Panc1 (cell line): ENCODE measurements around the gene ATG4D. TPM values are rescaled to one million over a fixed set of nuclear protein-coding genes. Genes with fewer than 3 reads are reported as not detected.

ENCODE experiments used
- ATAC-seq: fragments of 200-7000 bp; cut with Tn5 transposase; 2 replicates; pipeline ENCODE4 v1.9.1; 2020; ENCODE audit warnings: mild to moderate bottlenecking, moderate library complexity
- BruUV-seq: library from RNA; stranded (reverse); fragments of 400-500 nt; replicated peaks from 2 replicates; lab custom pipeline; 2021; lab: Mats Ljungman, UMichigan
- CTCF ChIA-PET: fragments of 300-600 bp; sonication (Branson Sonifier 250); formaldehyde crosslinking; loops from one replicate; lab custom pipeline; 2022; ENCODE audit warnings: antibody characterized with exemption; lab: Charles Lee
- POLR2A ChIA-PET: fragments of 300-600 bp; sonication (Branson Sonifier 250); formaldehyde crosslinking; loops from one replicate; lab custom pipeline; 2022; ENCODE audit warnings: antibody characterized with exemption; lab: Charles Lee
- DNase-seq: peaks from one replicate; pipeline ENCODE4 v3.0.0-alpha.2; 2010; ENCODE audit warnings: low read depth, low spot score
- H3K27ac ChIP-seq: 2 replicates; pipeline ENCODE4 v1.5.1; 2011; ENCODE audit warnings: mild to moderate bottlenecking, low read length, inconsistent platforms
- H3K27me3 ChIP-seq: fragments of 200-500 bp; sonication (Bioruptor generic); 2 replicates; pipeline ENCODE4 v1.6.0; 2014; ENCODE audit warnings: low read length, inconsistent platforms; ENCODE audit not compliant: control insufficient read depth, insufficient read depth
- H3K36me3 ChIP-seq: fragments of 200-500 bp; sonication (Bioruptor generic); 2 replicates; pipeline ENCODE4 v1.5.1; 2014; ENCODE audit warnings: inconsistent platforms, mild to moderate bottlenecking, low read length, moderate library complexity; ENCODE audit not compliant: control insufficient read depth, insufficient read depth
- H3K4me1 ChIP-seq: 2 replicates; pipeline ENCODE4 v1.5.1; 2011; ENCODE audit warnings: inconsistent platforms, mild to moderate bottlenecking, low read length, moderate library complexity; ENCODE audit not compliant: control insufficient read depth, insufficient read depth
- H3K4me3 ChIP-seq, 2 experiments: 2 replicates each; pipeline ENCODE4 v1.5.1; 2011 to 2012; ENCODE audit warnings: low read depth in 2 of 2, low read length in 2 of 2, mild to moderate bottlenecking in 2 of 2, inconsistent platforms in 1 of 2, moderate library complexity in 1 of 2
- H3K9me3 ChIP-seq: fragments of 200-500 bp; sonication (Bioruptor generic); 2 replicates; pipeline ENCODE4 v1.5.1; 2014; ENCODE audit warnings: low read depth, mild to moderate bottlenecking, inconsistent platforms, low read length, moderate library complexity; ENCODE audit not compliant: control insufficient read depth, insufficient read depth
- POLR2AphosphoS5 ChIP-seq: IDR thresholded peaks from 2 replicates; pipeline ENCODE4 v1.6.1; 2012; ENCODE audit warnings: mild to moderate bottlenecking, low read depth, low read length, moderate library complexity
- SIN3A ChIP-seq: IDR thresholded peaks from 2 replicates; pipeline ENCODE4 v1.6.1; 2012; ENCODE audit warnings: low read depth, mild to moderate bottlenecking, low read length, moderate library complexity, borderline replicate concordance; ENCODE audit not compliant: insufficient read depth
- TCF7L2 ChIP-seq: IDR thresholded peaks from 2 replicates; pipeline ENCODE4 v1.6.1; 2011; ENCODE audit warnings: mild to moderate bottlenecking, low read depth, low read length, inconsistent platforms
- in situ Hi-C: cut with HindIII; loops from 2 replicates; pipeline ENCODE4 v1.10.0; 2016; ENCODE audit warnings: low sequenced_read_pairs, low pct_unique_long_range_greater_than_20kb
- intact Hi-C: fragments of 100-400 bp; cut with micrococcal nuclease; formaldehyde crosslinking; loops from one replicate; pipeline ENCODE4 v1.10.0; 2022; ENCODE audit not compliant: unreplicated experiment
- total RNA-seq: library from RNA; stranded (reverse); gene quantifications from one replicate; pipeline ENCODE4 v1.2.1, GENCODE V29; 2021; ENCODE audit not compliant: unreplicated experiment
- TF ChIP-seq, protein P1 (sequence below): fragments of 450-650 bp; IDR thresholded peaks from 2 replicates; pipeline ENCODE4 v1.5.1; 2017; ENCODE audit warnings: mild to moderate bottlenecking
- TF ChIP-seq, protein P2 (sequence below), 2 experiments: IDR thresholded peaks; 2 replicates each; pipeline ENCODE4 v1.6.1; 2011 to 2012; ENCODE audit warnings: low read depth in 2 of 2, control low read depth in 1 of 2, low read length in 1 of 2, mild to moderate bottlenecking in 1 of 2, moderate library complexity in 1 of 2; ENCODE audit not compliant: insufficient read depth in 1 of 2

The ATG4D gene
- total RNA-seq, 1 experiment from 2014 or later = 28.0 TPM

DNA sequence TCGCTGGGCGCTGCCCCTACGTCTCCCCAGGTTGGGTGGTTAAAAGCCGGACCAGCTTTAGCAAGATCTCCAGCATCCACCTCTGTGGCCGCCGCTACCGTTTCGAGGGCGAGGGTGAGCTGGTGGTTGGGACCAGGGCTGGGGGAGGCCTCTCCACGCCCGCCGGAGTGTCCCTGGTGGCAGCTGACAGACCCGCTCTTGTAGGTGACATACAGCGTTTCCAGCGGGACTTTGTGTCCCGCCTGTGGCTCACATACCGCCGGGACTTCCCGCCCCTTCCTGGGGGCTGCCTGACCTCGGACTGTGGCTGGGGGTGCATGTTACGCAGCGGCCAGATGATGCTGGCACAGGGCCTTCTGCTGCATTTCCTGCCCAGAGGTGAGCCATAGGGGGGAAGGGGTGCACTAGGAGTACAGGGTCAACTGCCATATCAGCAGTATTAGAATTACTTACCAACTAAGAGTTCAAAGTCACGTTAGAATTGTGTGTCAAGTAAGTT is 1.1 kb downstream of the ATG4D start:
- Histone ChIP-seq H3K27ac (no peak overlapping the region), H3K27me3 (no peaks in the 10 kb centered on the region), H3K36me3 (no peaks in the 10 kb centered on the region; the same call in 1 of the 2 replicates), H3K9me3 (no peaks in the 10 kb centered on the region), H3K4me3 (peak overlapping the region; percentile 59 to 77), H3K4me1 (no peaks in the 10 kb centered on the region)
- POLR2A ChIA-PET = no interaction called here
- ATAC-seq (no peak), DNase-seq (no peak)
- TF ChIP-seq POLR2AphosphoS5 = no peak
- TF ChIP-seq, protein P1, sequence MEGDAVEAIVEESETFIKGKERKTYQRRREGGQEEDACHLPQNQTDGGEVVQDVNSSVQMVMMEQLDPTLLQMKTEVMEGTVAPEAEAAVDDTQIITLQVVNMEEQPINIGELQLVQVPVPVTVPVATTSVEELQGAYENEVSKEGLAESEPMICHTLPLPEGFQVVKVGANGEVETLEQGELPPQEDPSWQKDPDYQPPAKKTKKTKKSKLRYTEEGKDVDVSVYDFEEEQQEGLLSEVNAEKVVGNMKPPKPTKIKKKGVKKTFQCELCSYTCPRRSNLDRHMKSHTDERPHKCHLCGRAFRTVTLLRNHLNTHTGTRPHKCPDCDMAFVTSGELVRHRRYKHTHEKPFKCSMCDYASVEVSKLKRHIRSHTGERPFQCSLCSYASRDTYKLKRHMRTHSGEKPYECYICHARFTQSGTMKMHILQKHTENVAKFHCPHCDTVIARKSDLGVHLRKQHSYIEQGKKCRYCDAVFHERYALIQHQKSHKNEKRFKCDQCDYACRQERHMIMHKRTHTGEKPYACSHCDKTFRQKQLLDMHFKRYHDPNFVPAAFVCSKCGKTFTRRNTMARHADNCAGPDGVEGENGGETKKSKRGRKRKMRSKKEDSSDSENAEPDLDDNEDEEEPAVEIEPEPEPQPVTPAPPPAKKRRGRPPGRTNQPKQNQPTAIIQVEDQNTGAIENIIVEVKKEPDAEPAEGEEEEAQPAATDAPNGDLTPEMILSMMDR = no peak
- TF ChIP-seq, protein P2, sequence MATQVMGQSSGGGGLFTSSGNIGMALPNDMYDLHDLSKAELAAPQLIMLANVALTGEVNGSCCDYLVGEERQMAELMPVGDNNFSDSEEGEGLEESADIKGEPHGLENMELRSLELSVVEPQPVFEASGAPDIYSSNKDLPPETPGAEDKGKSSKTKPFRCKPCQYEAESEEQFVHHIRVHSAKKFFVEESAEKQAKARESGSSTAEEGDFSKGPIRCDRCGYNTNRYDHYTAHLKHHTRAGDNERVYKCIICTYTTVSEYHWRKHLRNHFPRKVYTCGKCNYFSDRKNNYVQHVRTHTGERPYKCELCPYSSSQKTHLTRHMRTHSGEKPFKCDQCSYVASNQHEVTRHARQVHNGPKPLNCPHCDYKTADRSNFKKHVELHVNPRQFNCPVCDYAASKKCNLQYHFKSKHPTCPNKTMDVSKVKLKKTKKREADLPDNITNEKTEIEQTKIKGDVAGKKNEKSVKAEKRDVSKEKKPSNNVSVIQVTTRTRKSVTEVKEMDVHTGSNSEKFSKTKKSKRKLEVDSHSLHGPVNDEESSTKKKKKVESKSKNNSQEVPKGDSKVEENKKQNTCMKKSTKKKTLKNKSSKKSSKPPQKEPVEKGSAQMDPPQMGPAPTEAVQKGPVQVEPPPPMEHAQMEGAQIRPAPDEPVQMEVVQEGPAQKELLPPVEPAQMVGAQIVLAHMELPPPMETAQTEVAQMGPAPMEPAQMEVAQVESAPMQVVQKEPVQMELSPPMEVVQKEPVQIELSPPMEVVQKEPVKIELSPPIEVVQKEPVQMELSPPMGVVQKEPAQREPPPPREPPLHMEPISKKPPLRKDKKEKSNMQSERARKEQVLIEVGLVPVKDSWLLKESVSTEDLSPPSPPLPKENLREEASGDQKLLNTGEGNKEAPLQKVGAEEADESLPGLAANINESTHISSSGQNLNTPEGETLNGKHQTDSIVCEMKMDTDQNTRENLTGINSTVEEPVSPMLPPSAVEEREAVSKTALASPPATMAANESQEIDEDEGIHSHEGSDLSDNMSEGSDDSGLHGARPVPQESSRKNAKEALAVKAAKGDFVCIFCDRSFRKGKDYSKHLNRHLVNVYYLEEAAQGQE (IDR thresholded peaks at IDR 0.05; ENCODE audit: insufficient read depth in 1 of 2, low read depth in 2 of 2, low read length in 1 of 2) = no peak
- TF ChIP-seq SIN3A = no peak
- no peak for TF ChIP-seq TCF7L2
- intact Hi-C loops (no loop called here), in situ Hi-C loops (no loop called here)
- BruUV-seq = TSS peak; percentile 81
- CTCF ChIA-PET = no interaction called here

DNA sequence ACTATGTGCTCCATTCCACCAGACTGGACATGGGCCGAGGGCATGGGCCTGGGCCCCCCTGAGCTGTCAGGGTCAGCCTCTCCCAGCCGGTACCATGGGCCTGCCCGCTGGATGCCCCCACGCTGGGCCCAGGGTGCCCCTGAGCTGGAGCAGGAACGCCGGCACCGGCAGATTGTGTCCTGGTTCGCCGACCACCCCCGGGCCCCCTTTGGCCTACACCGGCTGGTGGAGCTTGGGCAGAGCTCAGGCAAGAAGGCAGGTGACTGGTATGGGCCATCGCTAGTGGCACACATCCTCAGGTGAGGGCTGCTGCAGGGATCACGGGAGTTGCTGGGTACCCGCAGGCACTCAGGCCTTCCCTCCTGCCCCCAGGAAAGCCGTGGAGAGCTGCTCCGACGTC is 3.1 kb downstream of the ATG4D start:
- in situ Hi-C loops (no loop called here), intact Hi-C loops (no loop called here)
- no peak for ATAC-seq
- BruUV-seq = TSS peak; percentile 82
- ChIA-PET CTCF (no interaction called here), POLR2A (no interaction called here)
- H3K9me3 ChIP-seq = no peaks in the 10 kb centered on the region
- TF ChIP-seq, protein P1 = no peak
- TF ChIP-seq TCF7L2 = no peak
- no peak for TF ChIP-seq POLR2AphosphoS5
- TF ChIP-seq, protein P2 (IDR thresholded peaks at IDR 0.05; ENCODE audit: insufficient read depth in 1 of 2, low read depth in 2 of 2, low read length in 1 of 2) = no peak
- TF ChIP-seq SIN3A = no peak
- H3K4me3 ChIP-seq = no peak overlapping the region
- H3K27ac ChIP-seq = no peak overlapping the region
- no peaks in the 10 kb centered on the region; the same call in 1 of the 2 replicates for H3K36me3 ChIP-seq
- no peaks in the 10 kb centered on the region for H3K4me1 ChIP-seq
- no peaks in the 10 kb centered on the region for H3K27me3 ChIP-seq
- DNase-seq = no peak
